HepG2 (cell line): ENCODE measurements around the gene PLD3. TPM values are rescaled to one million over a fixed set of nuclear protein-coding genes. Genes with fewer than 3 reads are reported as not detected.

Source experiments
- FOXC1 ChIP-seq: sonication (generic); formaldehyde crosslinking; IDR thresholded peaks from 2 replicates; pipeline ENCODE4 v1.8.0; 2022; ENCODE audit warnings: mild to moderate bottlenecking, missing genetic modification reagents, borderline replicate concordance
- HCFC1 ChIP-seq: fragments of 150-350 bp; IDR thresholded peaks from 2 replicates; pipeline ENCODE4 v1.6.1; 2014; ENCODE audit warnings: low read depth, low read length
- HDAC2 ChIP-seq: sonication (generic); formaldehyde crosslinking; IDR thresholded peaks from 2 replicates; pipeline ENCODE4 v1.4.0; 2020; ENCODE audit warnings: missing genetic modification reagents
- KLF16 ChIP-seq, 2 experiments: sonication (generic) in 1 of 2; formaldehyde crosslinking in 1 of 2; IDR thresholded peaks; 2 replicates each; pipeline versions ENCODE4 v1.6.1 to v1.8.0; 2016 to 2023; ENCODE audit warnings: missing genetic modification reagents in 2 of 2, missing compliant biosample characterization in 1 of 2
- PREB ChIP-seq: sonication (generic); formaldehyde crosslinking; IDR thresholded peaks from 2 replicates; pipeline ENCODE4 v1.4.0; 2020; ENCODE audit warnings: missing genetic modification reagents
- RAD21 ChIP-seq: fragments of 450-650 bp; formaldehyde crosslinking; IDR thresholded peaks from 2 replicates; pipeline ENCODE4 v1.5.0; 2020; ENCODE audit warnings: mild to moderate bottlenecking
- STAT6 ChIP-seq: sonication (generic); formaldehyde crosslinking; IDR thresholded peaks from 2 replicates; pipeline ENCODE4 v1.4.0; 2020; ENCODE audit warnings: missing genetic modification reagents, mild to moderate bottlenecking, borderline replicate concordance
- ZBTB14 ChIP-seq: sonication (generic); formaldehyde crosslinking; IDR thresholded peaks from 2 replicates; pipeline ENCODE4 v1.4.0; 2020; ENCODE audit warnings: missing genetic modification reagents
- ZNF326 ChIP-seq: sonication (generic); formaldehyde crosslinking; IDR thresholded peaks from 2 replicates; pipeline ENCODE4 v1.4.0; 2020; ENCODE audit warnings: missing genetic modification reagents, borderline replicate concordance
- polyA plus RNA-seq, 8 experiments: library from polyadenylated mRNA; depleted of rRNA in 3 of 8; stranded (reverse) in 7 of 8; unstranded in 1 of 8; fragments of >200 nt; fragmentation: Illumina TruSeq in 4 of 8; extraction: Trizol in 4 of 8; gene quantifications; 2 replicates each; pipeline versions ENCODE4 v1.2.1 to v1.2.3, GENCODE V29; 2011 to 2016; ENCODE audit warnings: low read depth in 4 of 8, missing spikeins in 1 of 8, mixed read lengths in 1 of 8; ENCODE audit not compliant: insufficient read depth in 1 of 8
- total RNA-seq, 5 experiments: library from RNA; depleted of rRNA; stranded (reverse); fragments of >200 nt; fragmentation: Illumina TruSeq; extraction: Trizol; gene quantifications; 2 replicates each; pipeline ENCODE4 v1.2.3, GENCODE V29; 2016; ENCODE audit warnings: low read depth in 1 of 5
- TF ChIP-seq, protein P1 (sequence below): sonication (generic); formaldehyde crosslinking; IDR thresholded peaks from 2 replicates; pipeline ENCODE4 v1.4.0; 2020; ENCODE audit warnings: missing genetic modification reagents, low read depth, mild to moderate bottlenecking, borderline replicate concordance

Gene PLD3
- total and polyA plus RNA-seq, 2 of the 13 experiments (the other 11 are each of a cell fraction or from before 2014, with no cell fraction given), result 45.7 to 164 TPM

DNA sequence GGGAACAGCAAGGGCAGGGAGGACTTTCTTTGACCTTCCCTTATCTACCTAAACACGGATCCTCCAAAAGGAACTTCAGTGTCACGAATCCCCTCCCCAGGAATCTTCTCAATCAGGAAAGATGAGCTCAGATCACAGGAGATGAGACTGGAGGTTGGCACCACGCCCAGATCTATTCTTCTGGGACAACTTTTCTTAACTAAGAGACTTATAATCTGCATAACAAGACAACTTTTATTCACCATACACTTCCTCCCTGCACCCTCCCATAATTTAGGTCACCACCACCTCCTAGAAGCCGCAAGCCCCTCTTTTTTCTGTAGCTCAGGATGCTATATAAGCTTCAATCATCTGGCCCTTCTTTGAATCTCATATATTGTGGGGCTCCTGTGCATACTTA, 44.2 kb upstream of the PLD3 start (continued):
- TF ChIP-seq STAT6 (no peak), HCFC1 (no peak), ZBTB14 (CRISPR knock-in tag) (no peak), PREB (CRISPR knock-in tag) (no peak), RAD21 (CRISPR knock-in tag) (no peak), ZNF326 (no peak), FOXC1 (CRISPR knock-in tag) (no peak), HDAC2 (CRISPR knock-in tag) (no peak), KLF16 (CRISPR knock-in tag; IDR thresholded peaks at IDR 0.05) (no peak)
- TF ChIP-seq, protein P1, sequence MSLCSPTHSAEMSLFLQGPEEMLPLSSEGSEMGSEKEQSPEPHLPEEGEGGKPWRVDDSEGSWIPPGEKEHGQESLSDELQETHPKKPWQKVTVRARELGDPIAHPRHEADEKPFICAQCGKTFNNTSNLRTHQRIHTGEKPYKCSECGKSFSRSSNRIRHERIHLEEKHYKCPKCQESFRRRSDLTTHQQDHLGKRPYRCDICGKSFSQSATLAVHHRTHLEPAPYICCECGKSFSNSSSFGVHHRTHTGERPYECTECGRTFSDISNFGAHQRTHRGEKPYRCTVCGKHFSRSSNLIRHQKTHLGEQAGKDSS, result no peak
